ENCODE results near the gene HIPK2. TPM values are rescaled to one million over a fixed set of nuclear protein-coding genes. Genes with fewer than 3 reads are reported as not detected.

Gene HIPK2
- total RNA-seq, 1 experiment from 2014 or later, result 33.4 TPM

DNA sequence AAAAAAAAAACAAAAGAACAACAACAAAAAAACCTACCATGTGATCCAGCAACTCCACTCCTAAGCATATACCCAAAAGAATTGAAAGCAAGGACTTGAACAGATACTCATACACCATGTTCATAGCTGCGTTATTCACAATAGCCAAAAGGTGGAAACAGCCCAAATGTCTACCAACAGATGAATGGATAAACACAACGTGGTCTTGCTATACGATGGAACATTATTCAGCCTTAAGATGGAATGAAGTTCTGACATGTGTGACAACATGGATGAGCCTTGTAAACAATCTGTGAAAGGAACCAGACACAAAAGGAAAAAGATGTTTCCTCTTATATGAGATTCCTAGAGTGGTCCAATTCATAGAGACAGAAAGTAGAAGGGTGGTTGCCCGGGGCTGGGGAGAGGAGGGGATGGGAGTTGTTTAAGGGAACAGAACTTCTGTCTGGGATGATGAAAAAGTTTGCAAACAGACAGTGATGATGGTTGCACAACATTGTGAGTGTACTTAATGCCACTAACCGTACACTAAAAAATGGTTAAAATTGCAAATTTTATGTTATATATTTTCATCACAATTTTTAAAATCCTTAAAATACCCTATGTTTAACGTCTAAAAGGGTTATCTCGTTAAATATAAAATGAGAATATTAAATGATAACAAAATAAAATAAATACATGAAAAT, 242.7 kb downstream of the HIPK2 start:
- CTCF ChIA-PET, result no interaction called here
- intact Hi-C loops (cut with micrococcal nuclease; ENCODE audit: unreplicated experiment), result no loop called here
- TF ChIP-seq CTCF (IDR thresholded peaks at IDR 0.05; ENCODE audit: unreplicated experiment), result no peak
- no peaks in the 10 kb centered on the region for H3K9me3 Mint-ChIP-seq (ENCODE audit: low read depth, unreplicated experiment)
- H3K27ac Mint-ChIP-seq (ENCODE audit: unreplicated experiment), result no peak overlapping the region
- no peaks in the 10 kb centered on the region for H3K4me1 Mint-ChIP-seq (ENCODE audit: low read depth, unreplicated experiment)
- DNase-seq, result no peak
- H3K4me3 Mint-ChIP-seq (ENCODE audit: low read depth, unreplicated experiment), result no peak overlapping the region
- H3K36me3 Mint-ChIP-seq (ENCODE audit: insufficient read depth, unreplicated experiment), result no peaks in the 10 kb centered on the region
- no TSS peak for BruUV-seq (replicated peaks)
- H3K27me3 Mint-ChIP-seq (ENCODE audit: unreplicated experiment), result peaks cover 84% of the 10 kb centered on the region

- Mint-ChIP-seq H3K36me3 (ENCODE audit: insufficient read depth, unreplicated experiment) (no peaks in the 10 kb centered on the region), H3K9me3 (ENCODE audit: low read depth, unreplicated experiment) (no peaks in the 10 kb centered on the region), H3K4me3 (ENCODE audit: low read depth, unreplicated experiment) (no peak overlapping the region), H3K27me3 (ENCODE audit: unreplicated experiment) (peaks cover 84% of the 10 kb centered on the region), H3K4me1 (ENCODE audit: low read depth, unreplicated experiment) (no peaks in the 10 kb centered on the region), H3K27ac (ENCODE audit: unreplicated experiment) (no peak overlapping the region)
- DNase-seq, result no peak
- no peak for TF ChIP-seq CTCF (IDR thresholded peaks at IDR 0.05; ENCODE audit: unreplicated experiment)
- intact Hi-C loops (cut with micrococcal nuclease; ENCODE audit: unreplicated experiment), result no loop called here
- BruUV-seq (replicated peaks), result no TSS peak
- CTCF ChIA-PET, result no interaction called here
Measured at GRCh38 chr7:139534096-139534495, 243.7 kb downstream of the HIPK2 start.

DNA sequence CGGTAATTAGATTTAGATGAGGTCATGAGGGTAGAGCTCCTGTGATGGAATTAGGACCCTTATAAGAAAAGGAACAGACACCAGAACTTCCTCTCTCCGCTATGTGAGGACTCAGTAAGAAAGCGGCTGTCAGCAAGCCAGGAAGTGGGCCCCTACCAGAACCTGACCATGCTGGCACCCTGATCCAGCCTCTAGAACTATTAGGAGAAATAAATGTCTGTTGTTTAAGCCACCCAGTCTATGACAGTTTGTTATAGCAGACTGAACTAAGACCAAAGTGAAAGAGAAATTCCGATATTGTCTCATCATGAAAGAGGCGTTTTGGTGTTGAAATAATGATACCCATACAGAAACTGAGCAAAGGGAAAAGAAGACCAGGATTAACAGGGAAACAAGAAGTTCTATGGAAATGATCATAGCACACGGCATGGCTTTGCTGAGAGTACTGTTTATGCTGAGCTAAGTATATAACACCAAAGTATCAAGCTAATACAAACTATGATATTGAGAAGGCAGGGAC, 245.1 kb downstream of the HIPK2 start:
- Mint-ChIP-seq H3K27me3 (ENCODE audit: unreplicated experiment) (peaks cover 93% of the 10 kb centered on the region), H3K27ac (ENCODE audit: unreplicated experiment) (no peak overlapping the region), H3K4me3 (ENCODE audit: low read depth, unreplicated experiment) (no peak overlapping the region), H3K36me3 (ENCODE audit: insufficient read depth, unreplicated experiment) (no peaks in the 10 kb centered on the region), H3K9me3 (ENCODE audit: low read depth, unreplicated experiment) (peaks cover 5% of the 10 kb centered on the region), H3K4me1 (ENCODE audit: low read depth, unreplicated experiment) (no peaks in the 10 kb centered on the region)
- CTCF ChIA-PET, result interaction anchor here (0.6 kb wide), 1 partner anchor 1463 kb away, joined by 3 read pairs; no protein-coding TSS in a partner anchor
- TF ChIP-seq CTCF (IDR thresholded peaks at IDR 0.05; ENCODE audit: unreplicated experiment), result no peak
- no peak for DNase-seq
- intact Hi-C loops (cut with micrococcal nuclease; ENCODE audit: unreplicated experiment), result no loop called here
- no TSS peak for BruUV-seq (replicated peaks)

DNA sequence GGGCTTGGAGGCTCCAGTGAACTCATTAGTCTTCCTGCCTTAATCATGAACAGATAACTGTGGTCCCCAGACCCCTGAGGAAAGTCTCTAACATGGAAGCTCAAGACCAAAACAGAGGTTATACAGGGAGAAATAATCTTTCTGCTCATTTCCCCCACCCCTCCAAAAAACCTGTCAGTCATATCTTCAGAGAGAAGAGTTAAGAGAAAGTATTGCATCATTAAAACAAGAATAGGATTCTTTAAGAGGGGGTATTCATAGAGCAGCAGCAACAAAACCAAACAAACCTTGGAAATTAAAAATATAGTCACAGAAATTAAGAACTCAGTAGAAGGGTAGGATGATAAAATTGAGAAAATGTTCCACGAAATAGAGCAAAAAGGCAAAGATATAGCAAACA, 246.7 kb downstream of the HIPK2 start:
- Mint-ChIP-seq H3K4me1 (ENCODE audit: low read depth, unreplicated experiment) (no peaks in the 10 kb centered on the region), H3K27ac (ENCODE audit: unreplicated experiment) (no peak overlapping the region), H3K4me3 (ENCODE audit: low read depth, unreplicated experiment) (no peak overlapping the region), H3K9me3 (ENCODE audit: low read depth, unreplicated experiment) (peaks cover 5% of the 10 kb centered on the region), H3K36me3 (ENCODE audit: insufficient read depth, unreplicated experiment) (no peaks in the 10 kb centered on the region), H3K27me3 (ENCODE audit: unreplicated experiment) (peaks cover 82% of the 10 kb centered on the region)
- CTCF ChIA-PET, result no interaction called here
- DNase-seq, result no peak
- no TSS peak for BruUV-seq (replicated peaks)
- intact Hi-C loops (cut with micrococcal nuclease; ENCODE audit: unreplicated experiment), result no loop called here
- TF ChIP-seq CTCF (IDR thresholded peaks at IDR 0.05; ENCODE audit: unreplicated experiment), result no peak

Measured in Calu3 (cell line).